ENCODE data around the gene FBXW12. TPM values are rescaled to one million over a fixed set of nuclear protein-coding genes. Genes with fewer than 3 reads are reported as not detected.
"Not testable (repeated sequence)": the region's sequence is repeated elsewhere in the genome, so short reads cannot be mapped to it uniquely, and the experiment has no call there.

Gene FBXW12, protein sequence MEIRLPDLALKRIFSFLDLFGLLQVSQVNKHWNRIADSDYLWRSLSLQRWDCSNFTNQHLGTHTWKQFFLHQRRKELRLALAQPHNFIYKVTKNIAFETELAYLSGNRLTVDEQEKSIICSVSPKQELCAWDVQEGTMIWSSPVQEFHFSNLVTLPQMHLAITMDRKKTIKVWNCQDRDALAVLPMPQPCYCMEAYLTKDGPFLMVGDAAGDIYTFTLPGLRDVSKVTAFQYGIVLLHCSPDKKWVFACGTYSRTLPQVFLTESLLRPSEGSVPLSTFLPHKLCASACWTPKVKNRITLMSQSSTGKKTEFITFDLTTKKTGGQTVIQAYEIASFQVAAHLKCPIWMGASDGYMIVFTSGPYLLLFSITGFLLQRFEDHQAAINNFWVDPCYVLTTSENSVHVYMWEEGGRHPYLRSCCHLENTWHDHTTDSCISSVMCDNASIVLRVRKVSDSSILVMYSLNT
- 0.25 TPM for polyA plus RNA-seq (2013, experiment 1 of 2)
- polyA plus RNA-seq (2013, experiment 2 of 2): 0.63 TPM

- no peak within 1 kb of the TSS for H3K9ac ChIP-seq (ENCODE audit: low read depth, low read length)
Measured at GRCh38 chr3:48371651-48372376, at the start of gene FBXW12. Gene FBXW12, plus strand, starts transcription at chr3:48372219. Its CDS starts 549 bp downstream, at chr3:48372768.

GRCh38 chr3:48331706-48332435 is 40.1 kb upstream of the FBXW12 start:
- not testable (repeated sequence) for H3K4me3 ChIP-seq (ENCODE audit: low read length); H3K36me3 ChIP-seq (ENCODE audit: insufficient read depth, low read length); H3K4me1 ChIP-seq (ENCODE audit: insufficient read depth, low read length); H3K27me3 ChIP-seq (ENCODE audit: insufficient read depth, low read length); H3K9ac ChIP-seq (ENCODE audit: low read depth, low read length); H3K9me3 ChIP-seq (ENCODE audit: insufficient read depth, low read depth, low read length); H3K27ac ChIP-seq (ENCODE audit: low read depth, low read length)
- whole genome bisulfite sequencing: 96% methylated on average over 10 of the region's 10 CpGs

More at GRCh38 chr3:48371651-48372376, at the start of gene FBXW12:
- H3K4me1 ChIP-seq (ENCODE audit: insufficient read depth, low read length): peaks cover 7% of the 10 kb centered on the region
- no peaks in the 10 kb centered on the region for H3K36me3 ChIP-seq (ENCODE audit: insufficient read depth, low read length)
- H3K9me3 ChIP-seq (ENCODE audit: insufficient read depth, low read depth, low read length): no peaks in the 10 kb centered on the region
- H3K4me3 ChIP-seq (ENCODE audit: low read length): no peak within 1 kb of the TSS
- no peaks in the 10 kb centered on the region for H3K27me3 ChIP-seq (ENCODE audit: insufficient read depth, low read length)
- H3K27ac ChIP-seq (ENCODE audit: low read depth, low read length): no peak within 1 kb of the TSS
- 92% methylated on average over 11 of the region's 11 CpGs for WGBS

GRCh38 chr3:48333346-48334245 is 38.4 kb upstream of the FBXW12 start, which contains the start of gene SPINK8:
Gene SPINK8, minus strand, starts transcription at chr3:48333661. Its CDS starts 5,320 bp downstream, at chr3:48328341.
- not testable (repeated sequence) for H3K9ac ChIP-seq (ENCODE audit: low read depth, low read length); H3K9me3 ChIP-seq (ENCODE audit: insufficient read depth, low read depth, low read length); H3K4me1 ChIP-seq (ENCODE audit: insufficient read depth, low read length); H3K36me3 ChIP-seq (ENCODE audit: insufficient read depth, low read length); H3K27ac ChIP-seq (ENCODE audit: low read depth, low read length); H3K4me3 ChIP-seq (ENCODE audit: low read length); H3K27me3 ChIP-seq (ENCODE audit: insufficient read depth, low read length)
- WGBS: 84% methylated on average over 15 of the region's 15 CpGs

GRCh38 chr3:48334605-48335004 is 37.4 kb upstream of the FBXW12 start:
- H3K4me1 ChIP-seq (ENCODE audit: insufficient read depth, low read length): no peaks in the 10 kb centered on the region; the same call in 1 of the 2 replicates
- no peaks in the 10 kb centered on the region for H3K27me3 ChIP-seq (ENCODE audit: insufficient read depth, low read length)
- no peaks in the 10 kb centered on the region for H3K36me3 ChIP-seq (ENCODE audit: insufficient read depth, low read length)
- no peak overlapping the region for H3K9ac ChIP-seq (ENCODE audit: low read depth, low read length)
- no peak overlapping the region for H3K4me3 ChIP-seq (ENCODE audit: low read length)
- WGBS: 100% methylated on average over 3 of the region's 3 CpGs
- no peaks in the 10 kb centered on the region for H3K9me3 ChIP-seq (ENCODE audit: insufficient read depth, low read depth, low read length)
- no peak overlapping the region for H3K27ac ChIP-seq (ENCODE audit: low read depth, low read length)

DNA sequence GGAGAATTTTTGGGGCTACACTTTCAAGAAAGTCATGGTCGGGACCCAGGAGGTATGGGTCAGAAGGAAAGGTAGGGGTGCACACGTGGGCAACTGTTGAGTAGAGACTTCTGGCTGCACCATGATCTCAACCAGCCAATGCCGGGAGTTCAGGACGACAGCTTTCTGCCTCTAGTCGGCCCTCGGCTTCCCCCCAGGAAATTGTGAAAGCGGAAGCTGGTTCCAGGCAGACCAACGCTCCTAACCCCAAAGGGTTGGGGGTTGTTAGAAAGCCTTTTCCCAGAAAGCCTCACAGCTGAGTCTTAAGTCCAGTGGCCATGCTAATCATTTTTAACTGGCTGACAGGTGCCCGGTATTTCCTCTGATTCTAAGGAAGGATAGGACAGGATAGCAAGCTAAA is 36.7 kb upstream of the FBXW12 start:
- not testable (repeated sequence) for H3K36me3 ChIP-seq (ENCODE audit: insufficient read depth, low read length); H3K4me1 ChIP-seq (ENCODE audit: insufficient read depth, low read length); H3K27me3 ChIP-seq (ENCODE audit: insufficient read depth, low read length); H3K4me3 ChIP-seq (ENCODE audit: low read length); H3K9me3 ChIP-seq (ENCODE audit: insufficient read depth, low read depth, low read length); H3K9ac ChIP-seq (ENCODE audit: low read depth, low read length); H3K27ac ChIP-seq (ENCODE audit: low read depth, low read length)
- 91% methylated on average over 9 of the region's 9 CpGs for WGBS

DNA sequence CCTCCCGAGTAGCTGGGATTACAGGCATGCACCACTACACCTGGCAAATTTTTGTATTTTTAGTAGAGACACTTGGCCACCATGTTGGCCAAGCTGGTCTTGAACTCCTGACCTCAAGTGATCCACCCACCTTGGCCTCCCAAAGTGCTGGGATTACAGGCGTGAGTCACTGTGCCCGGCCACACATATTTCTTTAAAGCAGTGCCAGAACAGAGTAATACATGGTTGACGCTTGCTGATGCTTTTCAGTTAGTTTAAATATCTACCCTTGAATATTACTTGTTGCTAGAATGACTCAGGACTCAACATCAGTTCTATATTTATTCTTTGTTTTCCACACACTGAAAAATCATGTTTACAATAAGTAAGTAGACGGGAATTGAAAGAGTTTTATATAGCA is 34.5 kb upstream of the FBXW12 start:
- not testable (repeated sequence) for H3K9ac ChIP-seq (ENCODE audit: low read depth, low read length); H3K27me3 ChIP-seq (ENCODE audit: insufficient read depth, low read length); H3K27ac ChIP-seq (ENCODE audit: low read depth, low read length); H3K36me3 ChIP-seq (ENCODE audit: insufficient read depth, low read length); H3K4me3 ChIP-seq (ENCODE audit: low read length); H3K4me1 ChIP-seq (ENCODE audit: insufficient read depth, low read length); H3K9me3 ChIP-seq (ENCODE audit: insufficient read depth, low read depth, low read length)
- 97% methylated on average over 4 of the region's 5 CpGs for WGBS

GRCh38 chr3:48338635-48339034 is 33.4 kb upstream of the FBXW12 start:
- Histone ChIP-seq H3K4me3 (ENCODE audit: low read length) (no peak overlapping the region), H3K9ac (ENCODE audit: low read depth, low read length) (no peak overlapping the region)

DNA sequence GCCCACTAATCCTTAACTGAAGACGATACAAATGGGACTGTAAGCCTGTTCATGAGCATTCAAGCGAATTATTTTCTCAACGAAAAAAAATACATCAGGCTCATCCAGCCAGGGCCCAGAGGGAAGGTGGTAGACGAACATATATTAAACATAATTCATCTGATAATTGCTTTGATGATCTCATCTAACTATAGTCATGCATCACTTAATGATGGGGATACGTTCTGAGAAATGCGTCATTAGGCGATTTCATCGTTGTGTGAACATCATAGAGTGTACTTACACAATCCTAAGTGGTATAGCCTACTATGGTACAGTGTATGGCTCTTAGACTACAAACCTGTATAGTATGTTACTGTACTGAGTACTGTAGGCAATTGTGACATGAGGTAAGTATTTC is 28.6 kb upstream of the FBXW12 start:
- Histone ChIP-seq H3K9me3 (ENCODE audit: insufficient read depth, low read depth, low read length) (no peaks in the 10 kb centered on the region), H3K27me3 (ENCODE audit: insufficient read depth, low read length) (peaks cover 2% of the 10 kb centered on the region; the same call in 1 of the 2 replicates), H3K4me1 (ENCODE audit: insufficient read depth, low read length) (no peaks in the 10 kb centered on the region), H3K4me3 (ENCODE audit: low read length) (no peak overlapping the region), H3K36me3 (ENCODE audit: insufficient read depth, low read length) (no peaks in the 10 kb centered on the region), H3K27ac (ENCODE audit: low read depth, low read length) (no peak overlapping the region), H3K9ac (ENCODE audit: low read depth, low read length) (no peak overlapping the region)
- 93% methylated on average over 7 of the region's 8 CpGs for WGBS

More at GRCh38 chr3:48338635-48339034, 33.4 kb upstream of the FBXW12 start:
- Histone ChIP-seq H3K27ac (ENCODE audit: low read depth, low read length) (no peak overlapping the region), H3K9me3 (ENCODE audit: insufficient read depth, low read depth, low read length) (no peaks in the 10 kb centered on the region), H3K27me3 (ENCODE audit: insufficient read depth, low read length) (no peaks in the 10 kb centered on the region), H3K36me3 (ENCODE audit: insufficient read depth, low read length) (no peaks in the 10 kb centered on the region), H3K4me1 (ENCODE audit: insufficient read depth, low read length) (no peaks in the 10 kb centered on the region)
- 92% methylated on average over 4 of the region's 4 CpGs for WGBS

- Histone ChIP-seq H3K9me3 (ENCODE audit: insufficient read depth, low read depth, low read length) (no peaks in the 10 kb centered on the region), H3K4me1 (ENCODE audit: insufficient read depth, low read length) (no peaks in the 10 kb centered on the region), H3K27ac (ENCODE audit: low read depth, low read length) (no peak overlapping the region), H3K36me3 (ENCODE audit: insufficient read depth, low read length) (no peaks in the 10 kb centered on the region), H3K4me3 (ENCODE audit: low read length) (no peak overlapping the region), H3K27me3 (ENCODE audit: insufficient read depth, low read length) (peaks cover 2% of the 10 kb centered on the region; the same call in 1 of the 2 replicates), H3K9ac (ENCODE audit: low read depth, low read length) (no peak overlapping the region)
- 86% methylated on average over 1 of the region's 1 CpG for WGBS
Measured at GRCh38 chr3:48344867-48345507, 27.0 kb upstream of the FBXW12 start.

Data from HUES64 (cell line).